SK-N-MC (cell line): ENCODE measurements around the gene ZNF189.

Experiments used
- DNase-seq: peaks from one replicate; pipeline ENCODE4 v3.0.0-alpha.2; 2011; ENCODE audit warnings: low read depth, low spot score
- H3K27ac ChIP-seq: fragments of 200-600 bp; sonication (generic); 2 replicates; pipeline ENCODE4 v1.5.1; 2016; ENCODE audit warnings: mixed run types
- H3K36me3 ChIP-seq: fragments of 200-600 bp; sonication (generic); 2 replicates; pipeline ENCODE4 v1.6.1; 2017; ENCODE audit warnings: antibody characterized with exemption, low read length, mixed read lengths; ENCODE audit not compliant: insufficient read depth
- H3K4me3 ChIP-seq: fragments of 200-600 bp; sonication (generic); 2 replicates; pipeline ENCODE4 v1.5.1; 2016
- H3K9ac ChIP-seq: fragments of 200-600 bp; sonication (generic); 2 replicates; pipeline ENCODE4 v1.8.0; 2017; ENCODE audit warnings: mixed run types, mixed read lengths; ENCODE audit not compliant: insufficient read length
- H3K9me3 ChIP-seq: fragments of 200-600 bp; sonication (generic); 2 replicates; pipeline ENCODE4 v1.6.1; 2017; ENCODE audit warnings: low read depth, mild to moderate bottlenecking, antibody characterized with exemption, low read length, moderate library complexity, mixed read lengths
- EZH2 ChIP-seq: fragments of 200-600 bp; sonication (generic); IDR thresholded peaks from one replicate; pipeline ENCODE4 v1.6.1; 2017; ENCODE audit warnings: antibody characterized with exemption
- FOXP2 ChIP-seq: optimal IDR thresholded peaks from 2 replicates; pipeline ENCODE3; 2011; ENCODE audit warnings: mild to moderate bottlenecking, moderate library complexity; ENCODE audit not compliant: insufficient read depth; ENCODE audit errors: extremely low read length, control extremely low read depth
- POLR2AphosphoS5 ChIP-seq: IDR thresholded peaks from 2 replicates; pipeline ENCODE4 v1.6.1; 2012; ENCODE audit warnings: mild to moderate bottlenecking, low read depth, low read length, borderline replicate concordance

The ZNF189 gene

DNA sequence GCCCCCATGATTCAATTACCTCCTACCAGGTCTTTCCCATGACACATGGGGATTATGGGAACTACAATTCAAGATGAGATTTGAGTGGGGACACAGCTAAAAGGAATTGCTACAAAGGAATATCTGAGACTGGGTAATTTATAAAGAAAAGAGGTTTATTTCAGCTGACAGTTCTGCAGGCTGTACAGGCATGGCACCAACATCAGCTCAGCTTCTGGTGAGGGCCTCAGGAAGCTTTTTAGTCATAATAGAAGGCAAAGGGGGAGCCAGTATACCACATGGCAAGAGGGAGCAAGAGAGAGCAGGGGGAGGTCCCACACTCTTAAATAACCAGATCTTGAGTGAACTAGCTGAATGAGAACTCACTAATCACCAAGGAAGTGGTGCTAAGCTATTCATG is 48.1 kb downstream of the ZNF189 start:
- TF ChIP-seq EZH2 (no peak), FOXP2 (no peak), POLR2AphosphoS5 (no peak)
- Histone ChIP-seq H3K9ac (no peak overlapping the region), H3K4me3 (no peak overlapping the region), H3K9me3 (no peaks in the 10 kb centered on the region), H3K27ac (no peak overlapping the region), H3K36me3 (no peaks in the 10 kb centered on the region)
- DNase-seq = no peak

DNA sequence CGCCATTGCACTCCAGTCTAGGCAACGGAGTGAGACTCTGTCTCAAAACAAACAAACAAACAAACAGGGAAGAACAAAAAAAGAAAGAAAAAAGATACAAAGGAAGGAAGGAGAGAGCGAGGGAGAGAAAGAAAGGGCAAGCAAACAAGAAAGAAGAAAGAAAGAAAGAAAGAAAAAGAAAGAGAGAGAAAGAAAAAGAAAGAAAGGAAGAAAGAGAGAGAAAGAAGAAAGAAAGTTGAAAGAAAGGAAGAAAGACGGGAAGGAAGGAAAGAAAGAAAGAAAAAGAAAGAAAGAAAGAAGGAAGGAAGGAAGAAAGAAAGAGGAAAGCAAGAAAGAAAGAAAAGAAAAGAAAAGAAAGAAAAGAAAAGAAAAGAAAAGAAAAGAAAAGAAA is 50.0 kb downstream of the ZNF189 start:
- Histone ChIP-seq H3K4me3 (no peak overlapping the region), H3K36me3 (no peaks in the 10 kb centered on the region), H3K9me3 (no peaks in the 10 kb centered on the region), H3K9ac (no peak overlapping the region), H3K27ac (no peak overlapping the region)
- TF ChIP-seq EZH2 (no peak), FOXP2 (no peak), POLR2AphosphoS5 (no peak)
- DNase-seq = no peak

DNA sequence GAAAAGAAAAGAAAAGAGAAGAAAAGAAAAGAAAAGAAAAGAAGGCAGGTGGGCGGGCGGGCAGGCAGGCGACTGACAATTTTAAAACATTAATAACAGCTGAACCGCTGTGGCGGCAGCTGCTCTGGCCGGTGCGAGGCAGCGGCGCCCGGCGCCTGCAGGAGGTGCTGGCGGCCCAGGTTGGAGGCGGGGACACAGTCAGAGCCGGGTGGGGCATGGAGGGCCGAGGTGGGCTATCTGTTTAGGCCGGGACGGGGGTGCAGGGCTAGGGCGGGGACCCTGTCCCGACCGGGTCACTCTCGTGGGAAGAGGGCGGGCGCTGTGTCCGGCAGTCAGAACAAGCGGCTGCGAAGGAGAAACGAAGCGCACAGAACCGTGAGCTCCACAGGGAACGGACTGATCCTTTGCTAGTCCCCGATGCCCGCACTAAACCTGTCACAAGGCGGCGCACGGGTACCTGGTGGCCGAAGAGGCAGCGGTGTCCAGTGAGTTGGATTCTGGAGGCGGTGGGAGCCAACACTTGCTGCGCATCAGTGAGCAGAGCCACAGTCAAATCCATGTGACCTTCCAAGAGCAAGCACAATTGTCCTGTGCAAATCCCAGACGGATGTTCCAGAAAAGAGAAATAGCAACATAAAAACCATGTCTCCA is 50.5 kb downstream of the ZNF189 start:
- no peak for DNase-seq
- Histone ChIP-seq H3K36me3 (no peaks in the 10 kb centered on the region), H3K9me3 (no peaks in the 10 kb centered on the region), H3K9ac (no peak overlapping the region), H3K27ac (no peak overlapping the region), H3K4me3 (no peak overlapping the region)
- no peak for TF ChIP-seq EZH2
- no peak for TF ChIP-seq FOXP2
- no peak for TF ChIP-seq POLR2AphosphoS5

DNA sequence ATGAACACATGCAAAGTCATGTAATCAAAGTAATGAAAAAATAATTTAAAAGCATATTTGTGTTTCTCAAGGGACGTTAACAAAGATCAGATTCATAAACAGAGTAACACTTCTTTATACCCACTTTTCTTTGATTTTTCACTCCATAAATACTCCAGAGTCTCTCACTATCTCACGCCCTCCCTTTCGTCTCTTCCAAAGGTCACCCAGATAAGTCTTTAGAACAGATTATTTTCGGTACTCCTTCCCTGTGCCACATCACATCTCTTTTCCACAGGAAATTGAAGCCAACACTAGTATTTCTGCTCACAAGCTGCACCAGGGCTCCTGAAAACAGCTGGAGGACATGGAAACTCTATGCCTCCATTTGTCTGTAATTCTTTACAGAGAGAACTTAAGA is 52.3 kb downstream of the ZNF189 start:
- Histone ChIP-seq H3K36me3 (no peaks in the 10 kb centered on the region), H3K4me3 (no peak overlapping the region), H3K27ac (no peak overlapping the region), H3K9me3 (no peaks in the 10 kb centered on the region), H3K9ac (no peak overlapping the region)
- no peak for DNase-seq
- TF ChIP-seq FOXP2 = no peak
- TF ChIP-seq POLR2AphosphoS5 = no peak
- TF ChIP-seq EZH2 = no peak

DNA sequence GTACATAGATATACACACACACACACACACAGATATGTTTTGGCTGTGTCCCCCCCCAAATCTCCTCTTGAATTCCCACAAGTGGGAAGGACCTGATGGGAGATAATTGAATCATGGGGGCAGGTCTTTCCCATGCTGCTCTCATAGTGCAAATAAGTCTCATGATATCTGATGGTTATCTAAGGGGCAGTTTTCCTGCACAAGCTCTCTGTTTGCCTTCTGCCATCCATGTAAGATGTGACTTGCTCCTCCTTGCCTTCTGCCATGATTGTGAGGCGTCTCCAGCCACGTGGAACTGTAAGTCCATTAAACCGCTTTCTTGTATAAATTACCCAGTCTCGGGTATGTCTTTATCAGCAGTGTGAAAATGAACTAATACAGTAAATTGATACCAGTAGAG is 52.8 kb downstream of the ZNF189 start:
- H3K9ac ChIP-seq = no peak overlapping the region
- no peak for DNase-seq
- H3K27ac ChIP-seq = no peak overlapping the region
- H3K36me3 ChIP-seq = no peaks in the 10 kb centered on the region
- no peak for TF ChIP-seq FOXP2
- TF ChIP-seq POLR2AphosphoS5 = no peak
- H3K9me3 ChIP-seq = no peaks in the 10 kb centered on the region
- H3K4me3 ChIP-seq = no peak overlapping the region

DNA sequence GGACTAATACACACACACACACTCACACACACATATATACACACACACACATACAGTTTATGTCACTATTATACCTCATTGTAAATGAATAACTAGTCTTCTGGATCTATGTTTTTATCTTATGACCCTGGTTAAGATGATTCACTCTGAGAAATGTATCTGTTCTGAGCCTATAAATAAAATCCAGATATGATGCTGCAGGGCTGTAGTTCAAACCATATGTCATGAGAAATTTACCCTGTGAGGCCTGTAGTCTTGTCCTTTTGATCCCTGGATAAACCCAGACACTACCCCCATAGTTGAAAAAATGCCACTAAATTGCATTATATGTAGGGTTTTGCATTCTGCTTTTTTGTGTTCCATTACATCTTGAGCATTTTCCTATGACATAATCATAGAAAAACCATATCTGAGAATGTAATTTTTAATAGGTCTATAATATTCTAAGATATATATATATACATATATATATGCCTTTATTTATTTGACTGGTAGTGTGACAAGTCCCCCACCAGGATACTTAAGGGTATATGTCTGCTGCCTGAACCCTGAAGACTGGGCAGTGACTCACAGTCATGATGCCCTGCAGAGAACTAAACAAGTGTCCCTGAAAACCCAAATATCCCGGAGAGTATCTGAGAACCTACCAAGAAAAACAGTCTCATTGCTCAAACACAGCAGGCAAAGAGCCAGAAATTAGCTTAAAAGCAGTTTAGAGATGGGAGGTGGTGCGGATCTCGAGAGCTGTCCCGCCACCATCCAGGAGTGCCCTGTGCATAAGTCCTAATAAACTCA is 55.3 kb downstream of the ZNF189 start:
- no peak for DNase-seq
- Histone ChIP-seq H3K4me3 (no peak overlapping the region), H3K9ac (no peak overlapping the region), H3K36me3 (no peaks in the 10 kb centered on the region), H3K27ac (no peak overlapping the region), H3K9me3 (no peaks in the 10 kb centered on the region)
- no peak for TF ChIP-seq EZH2
- no peak for TF ChIP-seq FOXP2
- no peak for TF ChIP-seq POLR2AphosphoS5

DNA sequence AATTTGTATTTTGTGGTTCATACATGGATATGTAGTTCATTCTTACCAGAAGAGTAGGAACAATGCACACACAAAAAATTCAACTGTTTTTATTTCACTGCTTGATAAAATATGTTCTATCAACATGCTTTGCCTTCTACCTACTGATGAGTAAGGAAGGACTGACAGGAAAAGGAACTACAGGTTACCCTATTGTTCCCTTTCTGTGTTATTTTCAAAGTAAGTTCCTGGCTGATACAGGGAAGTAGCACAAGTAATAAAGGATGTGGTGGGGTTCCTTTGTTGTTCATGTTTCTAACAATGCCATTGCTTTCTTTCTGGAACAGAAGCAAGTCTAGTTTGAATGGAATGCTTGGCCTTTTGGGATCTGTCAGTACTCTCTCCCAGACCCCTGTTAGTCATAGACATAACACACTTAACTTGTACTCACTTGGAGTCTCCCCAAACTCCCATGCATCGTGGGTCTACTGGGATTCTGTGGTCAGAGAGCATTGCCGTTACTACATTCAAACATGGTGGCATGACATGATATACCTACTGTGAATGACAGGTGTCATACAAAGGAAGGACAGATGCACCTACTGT is 57.1 kb downstream of the ZNF189 start:
- no peaks in the 10 kb centered on the region for H3K36me3 ChIP-seq
- H3K4me3 ChIP-seq = no peak overlapping the region
- no peak overlapping the region for H3K9ac ChIP-seq
- TF ChIP-seq EZH2 = no peak
- no peak for TF ChIP-seq FOXP2
- no peak for TF ChIP-seq POLR2AphosphoS5
- no peak for DNase-seq
- no peaks in the 10 kb centered on the region for H3K9me3 ChIP-seq
- no peak overlapping the region for H3K27ac ChIP-seq

DNA sequence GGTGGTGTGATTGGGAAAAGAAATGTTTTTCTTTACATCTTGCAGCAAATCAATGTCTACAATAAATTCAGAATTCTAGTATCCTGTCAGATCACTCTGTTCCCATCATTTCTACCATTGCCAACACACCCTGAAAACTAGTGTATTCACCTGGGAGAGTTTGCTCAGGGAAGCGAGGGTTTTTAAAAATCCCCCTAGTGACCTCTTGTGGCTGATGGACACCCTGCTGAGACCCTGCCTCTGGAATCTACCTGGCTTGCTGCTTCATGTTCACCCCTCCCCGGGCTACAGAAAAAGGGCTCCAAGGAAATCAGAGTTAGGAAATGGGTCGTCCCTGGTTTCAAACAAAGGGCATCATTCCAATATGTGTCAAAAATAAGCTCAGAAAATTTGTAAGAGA is 58.4 kb downstream of the ZNF189 start:
- no peaks in the 10 kb centered on the region for H3K9me3 ChIP-seq
- no peak overlapping the region for H3K27ac ChIP-seq
- no peaks in the 10 kb centered on the region for H3K36me3 ChIP-seq
- DNase-seq = no peak
- H3K9ac ChIP-seq = no peak overlapping the region
- TF ChIP-seq POLR2AphosphoS5 (no peak), EZH2 (no peak), FOXP2 (no peak)
- no peak overlapping the region for H3K4me3 ChIP-seq
